T-helper 22 cell (primary cell): ENCODE measurements around the gene CCL28.

Source experiments
- DNase-seq: peaks from one replicate; pipeline ENCODE4 v3.0.0-alpha.2; 2020; ENCODE audit warnings: low read depth

The CCL28 gene

GRCh38 chr5:43357067-43357466, 55.1 kb downstream of the CCL28 start:
- DNase-seq, result no peak

- no peak for DNase-seq
Measured at GRCh38 chr5:43354774-43355173, 57.4 kb downstream of the CCL28 start.

DNA sequence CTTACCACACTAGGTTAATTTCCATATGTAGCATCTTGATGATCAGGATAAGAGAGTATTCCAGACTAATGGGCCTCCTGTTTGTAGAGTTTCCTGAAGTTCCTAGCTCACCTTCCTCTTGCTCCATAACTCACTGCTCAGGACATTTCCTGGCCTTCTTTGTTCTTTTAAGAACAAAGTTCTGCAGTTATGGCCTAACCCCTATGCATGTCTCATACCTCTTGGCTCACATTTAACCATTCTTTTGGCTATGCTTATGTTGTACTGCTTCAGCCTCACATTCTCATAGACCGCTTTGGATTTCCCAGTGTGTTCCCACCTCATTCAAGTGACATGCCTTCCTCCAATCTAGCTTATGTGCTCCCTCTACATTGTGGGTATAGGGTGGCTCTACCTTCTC, 58.5 kb downstream of the CCL28 start:
- no peak for DNase-seq

GRCh38 chr5:43352915-43353314, 59.3 kb downstream of the CCL28 start:
- DNase-seq, result no peak

DNA sequence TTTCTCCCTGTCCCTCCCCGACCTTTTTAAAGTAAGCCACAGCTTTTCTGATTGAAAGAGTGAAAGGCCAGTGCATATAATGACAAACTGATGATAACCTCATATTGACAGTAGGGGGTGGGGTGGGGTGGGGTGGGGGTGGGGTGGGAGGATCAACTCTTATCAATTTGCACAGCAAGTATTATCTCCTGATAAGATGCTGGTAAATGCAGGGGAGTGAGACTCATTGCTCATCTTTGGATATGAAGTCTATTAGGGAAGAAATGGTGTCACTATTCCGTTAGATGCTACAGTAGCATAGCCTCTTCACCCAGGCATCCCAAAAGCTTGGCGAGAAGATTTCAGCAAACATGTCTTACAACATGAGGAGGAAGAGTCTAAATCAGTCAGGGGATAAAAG, 60.1 kb downstream of the CCL28 start:
- DNase-seq, result no peak

GRCh38 chr5:43348861-43349363, 63.3 kb downstream of the CCL28 start:
- DNase-seq, result no peak

DNA sequence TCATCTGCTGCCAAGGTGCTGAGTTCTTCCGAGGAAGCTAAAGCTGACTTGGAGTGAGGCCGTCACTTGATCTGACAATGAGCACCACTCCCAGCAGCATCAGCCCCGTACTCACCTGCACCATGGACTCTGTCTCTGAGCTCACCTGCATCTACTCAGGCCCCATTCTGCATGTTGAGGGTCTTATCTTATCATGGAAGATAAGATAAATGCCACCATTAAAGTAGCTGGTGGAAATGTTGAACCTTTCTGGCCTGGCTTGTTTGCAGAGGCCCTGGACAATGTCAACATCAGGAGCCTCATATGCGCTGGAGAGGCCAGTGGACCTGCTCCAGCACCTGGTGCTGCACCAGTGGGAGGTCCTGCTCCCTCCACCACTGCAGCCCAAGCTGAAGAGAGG, 64.0 kb downstream of the CCL28 start:
- no peak for DNase-seq

DNA sequence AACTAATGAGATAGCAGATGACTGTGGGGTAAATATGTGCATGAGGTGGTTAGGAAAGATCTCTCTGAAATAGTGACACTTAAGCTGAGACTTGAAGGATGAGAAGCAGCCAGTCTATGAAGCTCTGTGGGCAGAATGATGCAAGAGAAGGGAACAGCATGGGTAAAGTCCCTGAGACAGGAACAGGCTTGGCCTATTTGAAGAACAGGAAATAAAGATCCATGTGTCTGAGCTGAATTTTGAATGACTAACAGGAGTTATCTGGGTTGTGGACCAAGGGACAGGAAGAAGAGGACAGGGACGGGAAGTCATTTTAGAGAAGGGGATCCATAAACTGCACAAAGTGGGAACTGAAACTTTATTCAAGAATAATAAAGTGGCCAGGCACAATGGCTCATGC, 73.3 kb downstream of the CCL28 start:
- DNase-seq, result no peak

GRCh38 chr5:43336159-43336558, 76.0 kb downstream of the CCL28 start:
- DNase-seq, result no peak

GRCh38 chr5:43335681-43336080, 76.5 kb downstream of the CCL28 start:
- no peak for DNase-seq

GRCh38 chr5:43332401-43332800, 79.8 kb downstream of the CCL28 start:
- no peak for DNase-seq
